Measurements from ENCODE around the gene PPP1R14B.

Gene PPP1R14B

GRCh38 chr11:64234647-64235379, 11.9 kb downstream of the PPP1R14B start:
- Mint-ChIP-seq H3K27ac (peak overlapping the region; percentile 76), H3K36me3 (no peaks in the 10 kb centered on the region), H3K9me3 (no peaks in the 10 kb centered on the region), H3K4me3 (peak overlapping the region; percentile 79), H3K27me3 (no peaks in the 10 kb centered on the region), H3K4me1 (peaks cover 40% of the 10 kb centered on the region)

GRCh38 chr11:64233913-64234586, 12.7 kb downstream of the PPP1R14B start, which contains the start of gene VEGFB:
TSS of gene VEGFB (plus strand) at chr11:64234584. CDS start at chr11:64234834, 250 bp downstream.
- Mint-ChIP-seq H3K4me1 (peaks cover 45% of the 10 kb centered on the region), H3K27ac (peak within 1 kb of the TSS; percentile 91), H3K4me3 (peak within 1 kb of the TSS; percentile 79), H3K9me3 (no peaks in the 10 kb centered on the region), H3K27me3 (no peaks in the 10 kb centered on the region), H3K36me3 (no peaks in the 10 kb centered on the region)

- Mint-ChIP-seq H3K9me3 (no peaks in the 10 kb centered on the region), H3K4me3 (peak overlapping the region; percentile 76), H3K4me1 (peaks cover 49% of the 10 kb centered on the region), H3K36me3 (no peaks in the 10 kb centered on the region), H3K27me3 (no peaks in the 10 kb centered on the region), H3K27ac (peak overlapping the region; percentile 68)
Measured at GRCh38 chr11:64232967-64233315, 13.8 kb downstream of the PPP1R14B start.

GRCh38 chr11:64232182-64232966, 14.4 kb downstream of the PPP1R14B start:
- peaks cover 54% of the 10 kb centered on the region for H3K4me1 Mint-ChIP-seq
- no peaks in the 10 kb centered on the region for H3K9me3 Mint-ChIP-seq
- H3K27ac Mint-ChIP-seq = peak overlapping the region; percentile 68
- peak overlapping the region; percentile 76 for H3K4me3 Mint-ChIP-seq
- no peaks in the 10 kb centered on the region for H3K36me3 Mint-ChIP-seq
- no peaks in the 10 kb centered on the region for H3K27me3 Mint-ChIP-seq

GRCh38 chr11:64231546-64231945, 15.2 kb downstream of the PPP1R14B start:
- Mint-ChIP-seq H3K4me3 (peak overlapping the region; percentile 62), H3K27me3 (no peaks in the 10 kb centered on the region), H3K27ac (peak overlapping the region; percentile 68), H3K4me1 (peaks cover 60% of the 10 kb centered on the region), H3K9me3 (no peaks in the 10 kb centered on the region), H3K36me3 (no peaks in the 10 kb centered on the region)

GRCh38 chr11:64230985-64231365, 15.8 kb downstream of the PPP1R14B start:
- H3K9me3 Mint-ChIP-seq = no peaks in the 10 kb centered on the region
- H3K4me1 Mint-ChIP-seq = peaks cover 60% of the 10 kb centered on the region

GRCh38 chr11:64230171-64230984, 16.4 kb downstream of the PPP1R14B start, which contains the start of gene DNAJC4:
TSS of gene DNAJC4 (plus strand) at chr11:64230548. CDS start at chr11:64230855, 307 bp downstream.
- peak within 1 kb of the TSS; percentile 77 for H3K27ac Mint-ChIP-seq
- H3K4me1 Mint-ChIP-seq = peaks cover 58% of the 10 kb centered on the region

More at GRCh38 chr11:64230985-64231365, 15.8 kb downstream of the PPP1R14B start:
- Mint-ChIP-seq H3K27ac (no peak overlapping the region), H3K4me3 (peak overlapping the region; percentile 87), H3K36me3 (no peaks in the 10 kb centered on the region), H3K27me3 (no peaks in the 10 kb centered on the region)

GRCh38 chr11:64229744-64230170, 17.0 kb downstream of the PPP1R14B start:
- H3K4me3 Mint-ChIP-seq = peak overlapping the region; percentile 87
- peaks cover 60% of the 10 kb centered on the region for H3K4me1 Mint-ChIP-seq
- no peaks in the 10 kb centered on the region for H3K36me3 Mint-ChIP-seq
- H3K27me3 Mint-ChIP-seq = no peaks in the 10 kb centered on the region
- H3K9me3 Mint-ChIP-seq = no peaks in the 10 kb centered on the region
- H3K27ac Mint-ChIP-seq = peak overlapping the region; percentile 77

More at GRCh38 chr11:64230171-64230984, 16.4 kb downstream of the PPP1R14B start, which contains the start of gene DNAJC4:
- Mint-ChIP-seq H3K9me3 (no peaks in the 10 kb centered on the region), H3K27me3 (no peaks in the 10 kb centered on the region), H3K36me3 (no peaks in the 10 kb centered on the region), H3K4me3 (peak within 1 kb of the TSS; percentile 87)

GRCh38 chr11:64229090-64229743, 17.5 kb downstream of the PPP1R14B start:
- peaks cover 62% of the 10 kb centered on the region for H3K4me1 Mint-ChIP-seq
- H3K9me3 Mint-ChIP-seq = no peaks in the 10 kb centered on the region
- H3K27ac Mint-ChIP-seq = no peak overlapping the region
- H3K4me3 Mint-ChIP-seq = peak overlapping the region; percentile 87
- H3K27me3 Mint-ChIP-seq = no peaks in the 10 kb centered on the region
- H3K36me3 Mint-ChIP-seq = no peaks in the 10 kb centered on the region

GRCh38 chr11:64227405-64227956, 19.3 kb downstream of the PPP1R14B start:
- H3K9me3 Mint-ChIP-seq = no peaks in the 10 kb centered on the region
- peak overlapping the region; percentile 55 for H3K27ac Mint-ChIP-seq
- H3K36me3 Mint-ChIP-seq = no peaks in the 10 kb centered on the region
- peak overlapping the region; percentile 87 for H3K4me3 Mint-ChIP-seq
- peaks cover 49% of the 10 kb centered on the region for H3K4me1 Mint-ChIP-seq
- H3K27me3 Mint-ChIP-seq = no peaks in the 10 kb centered on the region

- no peaks in the 10 kb centered on the region for H3K27me3 Mint-ChIP-seq
- H3K27ac Mint-ChIP-seq = peak overlapping the region; percentile 62
- H3K4me1 Mint-ChIP-seq = peaks cover 40% of the 10 kb centered on the region
- peak overlapping the region; percentile 87 for H3K4me3 Mint-ChIP-seq
- H3K36me3 Mint-ChIP-seq = no peaks in the 10 kb centered on the region
- no peaks in the 10 kb centered on the region for H3K9me3 Mint-ChIP-seq
Measured at GRCh38 chr11:64226507-64227051, 20.2 kb downstream of the PPP1R14B start.

- Mint-ChIP-seq H3K27ac (peak within 1 kb of the TSS; percentile 74), H3K9me3 (no peaks in the 10 kb centered on the region), H3K27me3 (no peaks in the 10 kb centered on the region), H3K36me3 (no peaks in the 10 kb centered on the region), H3K4me1 (peaks cover 36% of the 10 kb centered on the region), H3K4me3 (peak within 1 kb of the TSS; percentile 87)
Measured at GRCh38 chr11:64225608-64226506, 20.9 kb downstream of the PPP1R14B start, which contains the start of the genes NUDT22 and TRPT1. TSS of gene NUDT22 (plus strand) at chr11:64226274. CDS start at chr11:64226653, 379 bp downstream. TSS of gene TRPT1 (minus strand) at chr11:64226186. CDS start at chr11:64225860, 326 bp downstream.

Data from activated naive CD4-positive, alpha-beta T cell treated with anti-CD3 and anti-CD28 coated beads, Interleukin-2, amount 50 U/mL, for 24 hours (primary cell).